ENCODE results near the gene ALKBH8.
"Not testable (repeated sequence)": the region's sequence is repeated elsewhere in the genome, so short reads cannot be mapped to it uniquely, and the experiment has no call there.

Gene ALKBH8

GRCh38 chr11:107505647-107506225, 59.8 kb downstream of the ALKBH8 start:
- DNase-seq (ENCODE audit: low read depth) = no peak

- DNase-seq (ENCODE audit: low read depth) = no peak
Measured at GRCh38 chr11:107504981-107505380, 60.6 kb downstream of the ALKBH8 start.

- DNase-seq (ENCODE audit: low read depth) = no peak
Measured at GRCh38 chr11:107501713-107502112, 63.8 kb downstream of the ALKBH8 start.

GRCh38 chr11:107497371-107497770, 68.2 kb downstream of the ALKBH8 start:
- DNase-seq (ENCODE audit: low read depth) = not testable (repeated sequence)

GRCh38 chr11:107496011-107496410, 69.5 kb downstream of the ALKBH8 start:
- DNase-seq (ENCODE audit: low read depth) = no peak

GRCh38 chr11:107494055-107494454, 71.5 kb downstream of the ALKBH8 start:
- DNase-seq (ENCODE audit: low read depth) = no peak

- DNase-seq (ENCODE audit: low read depth) = no peak
Measured at GRCh38 chr11:107493117-107493516, 72.4 kb downstream of the ALKBH8 start.

GRCh38 chr11:107490836-107491235, 74.7 kb downstream of the ALKBH8 start:
- DNase-seq (ENCODE audit: low read depth) = no peak

- DNase-seq (ENCODE audit: low read depth) = no peak
Measured at GRCh38 chr11:107482234-107482633, 83.3 kb downstream of the ALKBH8 start.

- no peak for DNase-seq (ENCODE audit: low read depth)
Measured at GRCh38 chr11:107478922-107479321, 86.6 kb downstream of the ALKBH8 start.

GRCh38 chr11:107477820-107478219, 87.7 kb downstream of the ALKBH8 start:
- no peak for DNase-seq (ENCODE audit: low read depth)

- DNase-seq (ENCODE audit: low read depth) = no peak
Measured at GRCh38 chr11:107473792-107474191, 91.7 kb downstream of the ALKBH8 start.

- DNase-seq (ENCODE audit: low read depth) = no peak
Measured at GRCh38 chr11:107472966-107473365, 92.6 kb downstream of the ALKBH8 start.

- no peak for DNase-seq (ENCODE audit: low read depth)
Measured at GRCh38 chr11:107468596-107468995, 96.9 kb downstream of the ALKBH8 start.

GRCh38 chr11:107467696-107468095, 97.8 kb downstream of the ALKBH8 start:
- DNase-seq (ENCODE audit: low read depth) = no peak

GRCh38 chr11:107466275-107466866, 99.2 kb downstream of the ALKBH8 start:
- DNase-seq (ENCODE audit: low read depth) = not testable (repeated sequence)

- DNase-seq (ENCODE audit: low read depth) = peak; percentile 63
Measured at GRCh38 chr11:107457558-107458271, 107.8 kb downstream of the ALKBH8 start, which contains the start of gene CWF19L2. CWF19L2 (minus strand) TSS chr11:107457825; CDS start chr11:107457816, 9 bp downstream.

GRCh38 chr11:107457205-107457557, 108.4 kb downstream of the ALKBH8 start:
- DNase-seq (ENCODE audit: low read depth) = no peak

- DNase-seq (ENCODE audit: low read depth) = no peak
Measured at GRCh38 chr11:107453594-107454286, 111.8 kb downstream of the ALKBH8 start.
